ENCODE data around the gene POLR2F. TPM values are rescaled to one million over a fixed set of nuclear protein-coding genes. Genes with fewer than 3 reads are reported as not detected.

The POLR2F gene
- total RNA-seq, 1 experiment from 2014 or later, result 141 TPM

DNA sequence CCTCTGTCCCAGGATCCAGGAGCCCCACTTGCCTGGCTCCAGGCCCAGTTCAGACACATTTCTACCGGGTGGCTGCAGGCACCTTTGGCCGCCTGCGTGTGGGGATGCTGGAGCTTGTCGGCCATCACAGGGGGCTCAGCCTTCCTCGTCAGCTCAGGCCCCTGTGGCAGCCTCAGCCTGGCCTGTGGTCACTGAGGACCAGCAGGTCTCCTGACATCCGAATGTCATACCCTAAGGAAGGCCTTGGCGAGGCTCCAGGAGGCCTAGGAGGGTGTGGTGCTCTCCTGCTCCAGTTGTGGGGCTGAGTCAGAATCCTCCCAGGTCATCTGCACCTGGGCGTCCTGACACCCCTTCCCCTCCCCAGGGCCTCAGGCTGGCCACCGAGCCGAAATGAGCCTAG, 45.7 kb downstream of the POLR2F start:
- H4K8ac ChIP-seq (replicated peaks; ENCODE audit: insufficient read length, low read depth, low read length), result no peak overlapping the region
- no peak overlapping the region for H2BK15ac ChIP-seq (ENCODE audit: low read depth, low read length)
- Mint-ChIP-seq H3K4me3 (no peak overlapping the region), H3K4me1 (peaks cover 19 to 42% of the 10 kb centered on the region in 2 experiments), H3K9me3 (no peaks in the 10 kb centered on the region), H3K27me3 (ENCODE audit: low read depth) (peaks cover 17% of the 10 kb centered on the region), H3K27ac (no peak overlapping the region), H3K36me3 (ENCODE audit: insufficient read depth in 1 of 3, low read depth in 3 of 3) (peaks cover 0 to 1% (median 0%) of the 10 kb centered on the region in 3 experiments; a peak in 1 of 7 replicates)
- H3K4me1 ChIP-seq (ENCODE audit: insufficient read depth, low read length), result peaks cover 3% of the 10 kb centered on the region; the same call in 1 of the 2 replicates
- H3K27me3 ChIP-seq (ENCODE audit: insufficient read depth, low read length), result no peaks in the 10 kb centered on the region
- H3K56ac ChIP-seq (ENCODE audit: insufficient read length, low read depth, low read length), result no peak overlapping the region
- no peaks in the 10 kb centered on the region for H3K79me1 ChIP-seq (ENCODE audit: insufficient read depth, low read depth, low read length, poor library complexity, severe bottlenecking)
- no peak overlapping the region for H2AK5ac ChIP-seq (ENCODE audit: insufficient read length, low read length)
- H3K27ac ChIP-seq (ENCODE audit: insufficient read length, low read depth, low read length), result no peak overlapping the region
- no peak overlapping the region for H4K91ac ChIP-seq (ENCODE audit: insufficient read length, low read depth, low read length)
- H2BK120ac ChIP-seq (ENCODE audit: low read depth, low read length, poor library complexity, severe bottlenecking), result no peak overlapping the region
- H2BK20ac ChIP-seq (ENCODE audit: low read depth, low read length, poor library complexity, severe bottlenecking), result no peak overlapping the region
- H2AFZ ChIP-seq (ENCODE audit: low read length), result no peak overlapping the region
- H3K79me2 ChIP-seq (ENCODE audit: insufficient read depth, low read length), result no peaks in the 10 kb centered on the region
- no peak for DNase-seq
- no peak overlapping the region for H2BK5ac ChIP-seq (ENCODE audit: insufficient read length, low read length)
- no peaks in the 10 kb centered on the region for H3K23me2 ChIP-seq (ENCODE audit: insufficient read length, low read depth, low read length, poor library complexity, severe bottlenecking)
- no peak overlapping the region for H3T11ph ChIP-seq (ENCODE audit: low read length)
- H3K4ac ChIP-seq (ENCODE audit: low read depth, low read length), result no peak overlapping the region
- WGBS (ENCODE audit: extremely low coverage, insufficient read length, low lambda C conversion rate), result no CpG with 5 or more reads among the region's 10 CpGs
- H3K4me2 ChIP-seq (ENCODE audit: insufficient read depth, insufficient read length, low read length), result no peak overlapping the region
- no peak overlapping the region for H3K23ac ChIP-seq (ENCODE audit: insufficient read length, low read depth, low read length)
- H3K9me3 ChIP-seq (ENCODE audit: control insufficient read depth, low read depth, low read length), result no peaks in the 10 kb centered on the region
- H3K9ac ChIP-seq (ENCODE audit: extremely low read depth, insufficient read length, low read length), result no peak overlapping the region
- H4K5ac ChIP-seq (ENCODE audit: insufficient read length, low read depth, low read length), result no peak overlapping the region
- H2BK12ac ChIP-seq (ENCODE audit: insufficient read length, low read depth, low read length), result no peak overlapping the region
- no peak overlapping the region for H3K14ac ChIP-seq (ENCODE audit: insufficient read depth, low read length)
- no peak overlapping the region for H3K18ac ChIP-seq (ENCODE audit: insufficient read length, low read depth, low read length)
- H4K20me1 ChIP-seq (ENCODE audit: control insufficient read depth, insufficient read depth, insufficient read length), result no peaks in the 10 kb centered on the region
- TF ChIP-seq CTCF (conservative IDR thresholded peaks at IDR 0.05), result no peak

All from H9 (cell line).